Mucosa of descending colon (tissue), 3 donors: ENCODE measurements around the gene MANSC1. TPM values are rescaled to one million over a fixed set of nuclear protein-coding genes. Genes with fewer than 3 reads are reported as not detected.
"Not testable (repeated sequence)": the region's sequence is repeated elsewhere in the genome, so short reads cannot be mapped to it uniquely, and the experiment has no call there.

ENCODE experiments used
- ATAC-seq: fragments of 200-7000 bp; cut with Tn5 transposase; one replicate; pipeline ENCODE4 v1.9.1; 2020; ENCODE audit warnings: mild to moderate bottlenecking, moderate library complexity
- DNase-seq, 3 donors: peaks; one replicate each; pipeline ENCODE4 v3.0.0-alpha.2; 2020
- H3K36me3 ChIP-seq: fragments of 200-600 bp; one replicate; pipeline ENCODE4 v1.8.0; 2021; ENCODE audit warnings: low read depth, mild to moderate bottlenecking
- H3K4me1 ChIP-seq: fragments of 200-600 bp; one replicate; pipeline ENCODE4 v1.8.0; 2021; ENCODE audit warnings: low read depth, mild to moderate bottlenecking
- H3K4me3 ChIP-seq: fragments of 200-600 bp; one replicate; pipeline ENCODE4 v1.8.0; 2021; ENCODE audit warnings: mild to moderate bottlenecking
- H3K9me3 ChIP-seq: fragments of 200-600 bp; one replicate; pipeline ENCODE4 v1.8.0; 2021; ENCODE audit warnings: mild to moderate bottlenecking
- intact Hi-C, 2 donors: fragments of 100-400 bp; cut with DNase I in 1 of 2; cut with micrococcal nuclease in 1 of 2; formaldehyde crosslinking; loops; one replicate each; pipeline versions ENCODE4 v1.11.0 to v1.11.1; 2022; cut with DNase I, micrococcal nuclease
- total RNA-seq, 3 donors: library from RNA; stranded (reverse); fragmentation: NEBNext Ultra II Directional in 2 of 3; extraction: Animal tissue kit (Norgen Biotek cat#: 25700) in 2 of 3; gene quantifications; one replicate each; pipeline versions ENCODE4 v1.2.1 to v1.2.4, GENCODE V29; 2021 to 2023
- TF ChIP-seq, protein P1 (sequence below): fragments of 200-600 bp; IDR thresholded peaks from one replicate; pipeline ENCODE4 v1.8.0; 2022; ENCODE audit warnings: antibody characterized with exemption, mild to moderate bottlenecking
- donor health status: DM: no; HTN: no; CAD: no; lungs with moderate emphysema.
- donor health status: DM: no; HTN: no; CAD: no.
- donor health status: DM: no; HTN: yes; CAD: no.

Gene MANSC1
- total RNA-seq, 3 donors from 2014 or later: 34.3 to 59.1 (median 46.5) TPM

DNA sequence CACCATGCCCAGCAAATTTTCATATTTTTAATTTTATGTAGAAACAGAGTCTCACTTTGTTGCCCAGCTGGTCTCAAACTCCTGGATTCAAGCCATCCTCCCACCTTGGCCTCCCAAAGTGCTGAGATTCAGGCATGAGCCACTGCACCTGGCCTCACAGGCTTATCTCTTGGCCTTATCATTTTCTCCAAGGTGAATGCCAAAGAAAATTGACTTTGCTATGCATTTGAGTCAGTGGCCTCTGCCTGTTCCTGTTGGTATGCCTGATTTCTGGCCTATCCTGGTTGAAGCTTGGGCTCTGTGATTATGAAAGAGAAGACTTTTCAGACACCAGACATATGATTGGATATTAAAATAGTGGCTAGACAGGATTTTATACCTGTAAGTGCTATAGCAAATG lies 34.2 kb downstream of the MANSC1 start:
- no peaks in the 10 kb centered on the region for H3K36me3 ChIP-seq
- DNase-seq (no peak), ATAC-seq (no peak)
- no peaks in the 10 kb centered on the region for H3K9me3 ChIP-seq
- intact Hi-C loops: no loop called here
- TF ChIP-seq, protein P1, sequence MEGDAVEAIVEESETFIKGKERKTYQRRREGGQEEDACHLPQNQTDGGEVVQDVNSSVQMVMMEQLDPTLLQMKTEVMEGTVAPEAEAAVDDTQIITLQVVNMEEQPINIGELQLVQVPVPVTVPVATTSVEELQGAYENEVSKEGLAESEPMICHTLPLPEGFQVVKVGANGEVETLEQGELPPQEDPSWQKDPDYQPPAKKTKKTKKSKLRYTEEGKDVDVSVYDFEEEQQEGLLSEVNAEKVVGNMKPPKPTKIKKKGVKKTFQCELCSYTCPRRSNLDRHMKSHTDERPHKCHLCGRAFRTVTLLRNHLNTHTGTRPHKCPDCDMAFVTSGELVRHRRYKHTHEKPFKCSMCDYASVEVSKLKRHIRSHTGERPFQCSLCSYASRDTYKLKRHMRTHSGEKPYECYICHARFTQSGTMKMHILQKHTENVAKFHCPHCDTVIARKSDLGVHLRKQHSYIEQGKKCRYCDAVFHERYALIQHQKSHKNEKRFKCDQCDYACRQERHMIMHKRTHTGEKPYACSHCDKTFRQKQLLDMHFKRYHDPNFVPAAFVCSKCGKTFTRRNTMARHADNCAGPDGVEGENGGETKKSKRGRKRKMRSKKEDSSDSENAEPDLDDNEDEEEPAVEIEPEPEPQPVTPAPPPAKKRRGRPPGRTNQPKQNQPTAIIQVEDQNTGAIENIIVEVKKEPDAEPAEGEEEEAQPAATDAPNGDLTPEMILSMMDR: no peak
- peaks cover 24% of the 10 kb centered on the region for H3K4me1 ChIP-seq
- H3K4me3 ChIP-seq: no peak overlapping the region

DNA sequence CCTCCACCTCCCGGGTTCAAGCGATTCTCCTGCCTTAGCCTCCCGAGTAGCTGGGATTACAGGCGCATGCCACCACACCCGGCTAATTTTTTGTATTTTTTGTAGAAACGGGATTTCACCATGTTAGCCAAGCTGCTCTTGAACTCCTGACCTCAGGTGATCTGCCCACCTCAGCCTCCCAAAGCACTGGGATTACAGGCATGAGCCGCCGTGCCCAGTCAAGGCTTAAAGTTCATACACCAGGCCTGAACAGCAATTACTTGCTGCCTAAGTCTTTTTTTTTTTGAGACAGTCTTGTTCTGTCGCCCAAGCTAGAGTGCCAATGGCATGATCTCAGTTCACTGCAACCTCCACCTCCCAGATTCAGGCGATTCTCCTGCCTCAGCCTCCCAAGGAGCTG lies 39.3 kb downstream of the MANSC1 start:
- ATAC-seq, H3K9me3 ChIP-seq, H3K36me3 ChIP-seq, DNase-seq, H3K4me3 ChIP-seq, intact Hi-C loops: not testable (repeated sequence)
- H3K4me1 ChIP-seq: peaks cover 17% of the 10 kb centered on the region

DNA sequence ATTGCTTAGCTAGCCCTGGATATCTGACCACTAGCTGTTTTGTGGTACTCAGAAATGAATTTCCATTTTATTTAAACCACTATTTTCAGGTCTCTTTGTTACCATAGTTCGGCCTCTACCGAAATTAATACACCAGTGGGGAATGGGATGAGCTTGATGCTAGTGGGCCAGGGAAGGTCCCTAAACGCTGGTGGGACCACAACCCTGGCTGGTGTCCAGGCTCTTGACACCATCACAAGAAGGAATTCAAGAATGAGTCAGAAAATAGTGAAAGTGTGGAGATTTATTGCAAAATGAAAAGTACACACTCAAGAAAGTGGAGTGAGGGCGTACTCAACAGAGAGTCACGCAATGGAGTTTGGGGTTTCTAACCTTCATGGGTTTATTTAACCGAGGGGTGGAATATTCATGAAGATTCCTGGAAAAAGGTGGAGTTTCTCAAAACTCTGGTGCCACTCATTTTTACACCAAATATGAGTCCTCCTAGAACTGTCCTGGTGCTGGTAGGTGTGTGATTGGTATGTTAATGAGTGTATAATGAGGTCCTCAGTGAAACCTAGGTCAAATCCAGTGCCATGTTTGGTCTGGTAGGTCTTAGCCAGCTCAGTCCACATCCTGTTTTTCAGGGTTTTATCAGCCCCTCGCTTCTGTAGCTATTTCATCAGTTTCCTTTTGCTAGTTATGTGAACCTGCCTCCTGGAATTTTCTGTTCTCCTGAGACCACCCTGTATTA lies 44.3 kb downstream of the MANSC1 start:
- Histone ChIP-seq H3K4me1 (peaks cover 4% of the 10 kb centered on the region), H3K4me3 (no peak overlapping the region), H3K36me3 (no peaks in the 10 kb centered on the region), H3K9me3 (no peaks in the 10 kb centered on the region)
- ATAC-seq: no peak
- DNase-seq: no peak
- TF ChIP-seq, protein P1: no peak
- intact Hi-C loops: no loop called here

DNA sequence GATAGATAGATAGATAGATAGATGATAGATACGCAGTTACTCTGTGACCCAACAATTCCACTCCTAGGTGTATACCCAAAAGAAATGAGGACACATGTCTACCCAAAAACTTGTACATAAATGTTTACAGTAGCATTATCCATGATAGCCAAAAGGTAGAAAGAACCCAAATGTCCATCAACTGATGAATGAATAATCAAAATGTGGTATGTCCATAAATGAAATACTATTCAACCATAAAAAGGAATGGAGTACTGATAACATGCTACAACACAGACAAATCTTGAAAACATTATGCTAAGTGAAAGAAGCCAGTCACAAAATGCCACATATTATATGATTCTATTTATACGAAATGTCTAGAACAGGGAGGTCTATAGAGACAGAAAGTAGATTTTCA lies 47.1 kb downstream of the MANSC1 start:
- no peaks in the 10 kb centered on the region for H3K9me3 ChIP-seq
- H3K4me1 ChIP-seq: no peaks in the 10 kb centered on the region
- TF ChIP-seq, protein P1: no peak
- no peaks in the 10 kb centered on the region for H3K36me3 ChIP-seq
- intact Hi-C loops: no loop called here
- DNase-seq: no peak
- ATAC-seq: no peak
- no peak overlapping the region for H3K4me3 ChIP-seq

DNA sequence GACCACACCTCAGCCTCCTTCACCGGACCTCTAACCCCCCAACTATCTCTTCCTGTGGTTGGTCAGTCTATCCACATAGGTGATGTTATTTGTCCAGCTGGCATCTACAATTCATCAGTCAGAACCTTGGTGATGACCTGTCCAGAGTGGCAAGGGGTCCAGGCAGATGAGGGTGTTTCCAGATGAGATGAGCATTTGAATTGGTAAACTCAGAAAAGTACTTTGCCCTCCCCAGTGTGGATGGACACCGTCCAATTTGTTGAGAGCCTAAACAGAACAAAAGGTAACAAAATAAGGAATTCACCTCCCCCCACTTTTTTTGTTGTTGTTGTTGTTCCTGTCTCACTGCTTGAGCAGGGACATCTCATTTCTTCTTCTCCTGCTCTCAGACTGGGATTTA lies 48.9 kb downstream of the MANSC1 start:
- TF ChIP-seq, protein P1: no peak
- Histone ChIP-seq H3K9me3 (no peaks in the 10 kb centered on the region), H3K36me3 (no peaks in the 10 kb centered on the region), H3K4me3 (no peak overlapping the region), H3K4me1 (no peaks in the 10 kb centered on the region)
- intact Hi-C loops: no loop called here
- ATAC-seq (no peak), DNase-seq (no peak)

DNA sequence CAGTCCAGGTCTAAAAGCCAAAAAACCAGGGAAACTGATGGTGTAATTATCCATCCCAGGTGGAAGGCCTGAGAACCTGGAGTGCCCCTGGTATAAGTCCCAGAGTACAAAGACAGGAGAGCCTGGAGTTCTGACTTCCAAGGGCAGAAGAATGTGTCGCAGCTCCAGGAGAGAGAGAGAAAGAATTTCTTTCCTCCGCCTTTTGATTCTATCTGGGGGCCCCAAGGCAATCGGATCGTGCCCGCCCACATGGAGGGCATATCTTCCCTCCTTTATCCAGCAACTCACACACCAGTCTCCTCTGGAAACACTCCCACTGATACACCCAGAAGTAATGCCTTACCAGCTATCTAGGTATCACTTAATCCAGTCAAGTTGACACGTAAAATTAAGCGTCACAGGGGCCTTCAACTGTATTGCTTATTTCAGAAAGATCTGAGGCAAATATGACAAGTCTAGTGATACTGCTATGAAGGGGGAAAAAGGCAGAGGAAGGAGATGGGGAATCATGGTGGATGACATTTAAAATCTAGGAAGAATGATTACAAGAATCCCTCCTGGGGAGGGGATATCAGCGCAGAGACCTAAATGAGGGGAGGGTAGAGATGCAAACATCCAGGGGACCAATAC lies 52.7 kb downstream of the MANSC1 start:
- intact Hi-C loops: no loop called here
- TF ChIP-seq, protein P1: no peak
- no peak for DNase-seq
- Histone ChIP-seq H3K4me3 (no peak overlapping the region), H3K36me3 (no peaks in the 10 kb centered on the region), H3K4me1 (no peaks in the 10 kb centered on the region), H3K9me3 (no peaks in the 10 kb centered on the region)
- no peak for ATAC-seq
